Neutrophil (primary cell): ENCODE data around the gene KDELR3.

Source experiments
- H3K27ac ChIP-seq: fragments of 200-600 bp; sonication (generic); 2 replicates; pipeline ENCODE4 v1.5.1; 2016; ENCODE audit warnings: mild to moderate bottlenecking, moderate library complexity
- H3K27me3 ChIP-seq: fragments of 200-600 bp; sonication (generic); 2 replicates; pipeline ENCODE4 v1.6.0; 2016; ENCODE audit warnings: mild to moderate bottlenecking
- H3K36me3 ChIP-seq: fragments of 200-600 bp; sonication (generic); 2 replicates; pipeline ENCODE4 v1.5.1; 2017
- H3K4me1 ChIP-seq, 2 experiments: fragments of 200-600 bp in 1 of 2; sonication (generic) in 1 of 2; 1 replicate in 1 of 2; 2 replicates in 1 of 2; pipeline versions ENCODE4 v1.5.1 to v1.6.1; 2013 to 2016; ENCODE audit warnings: low read depth in 1 of 2, low read length in 1 of 2, mild to moderate bottlenecking in 1 of 2, moderate library complexity in 1 of 2; ENCODE audit not compliant: control insufficient read depth in 1 of 2, insufficient read depth in 1 of 2
- H3K4me3 ChIP-seq, 2 experiments: fragments of 200-600 bp in 1 of 2; sonication (generic) in 1 of 2; 1 replicate in 1 of 2; 2 replicates in 1 of 2; pipeline ENCODE4 v1.5.1; 2013 to 2016; ENCODE audit warnings: low read depth in 1 of 2, low read length in 1 of 2, mild to moderate bottlenecking in 1 of 2, moderate library complexity in 1 of 2
- H3K9me3 ChIP-seq: fragments of 200-600 bp; sonication (generic); 2 replicates; pipeline ENCODE4 v1.5.1; 2016
- TF ChIP-seq, protein P1 (sequence below): fragments of 200-600 bp; sonication (generic); IDR thresholded peaks from 2 replicates; pipeline ENCODE4 v1.5.1; 2016; ENCODE audit warnings: antibody characterized with exemption

Gene KDELR3

DNA sequence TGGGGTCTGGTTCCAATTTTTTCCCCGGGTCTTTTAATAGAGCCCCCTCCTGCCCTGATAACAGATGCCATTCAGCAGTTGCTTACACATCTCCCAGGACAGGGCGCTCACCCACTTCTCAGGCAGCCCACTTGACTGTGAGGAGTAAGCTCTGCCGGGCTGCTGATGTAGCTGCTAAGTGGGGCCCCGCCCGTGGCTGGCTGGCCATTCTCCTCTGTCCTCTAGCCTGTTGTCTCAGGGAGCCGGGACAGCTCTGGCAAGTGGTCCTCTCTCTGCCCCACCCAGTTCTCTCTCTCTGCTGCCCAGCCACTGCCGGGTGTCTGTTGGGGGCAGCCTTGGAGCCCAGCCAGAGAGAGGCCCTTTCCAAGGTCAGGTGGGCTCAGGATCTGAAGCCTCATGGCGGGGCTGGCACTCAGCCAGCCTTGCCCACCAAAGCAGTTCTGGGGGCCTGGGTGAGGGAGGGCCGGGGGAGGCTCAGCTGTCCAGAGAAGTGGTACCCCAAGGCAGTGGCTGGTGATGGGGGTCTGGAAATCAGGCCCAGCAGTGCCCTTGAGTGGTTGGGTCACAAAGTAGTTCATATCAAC lies 21.8 kb upstream of the KDELR3 start:
- Histone ChIP-seq H3K9me3 (no peaks in the 10 kb centered on the region), H3K4me1 (no peaks in the 10 kb centered on the region), H3K27me3 (peaks cover 81% of the 10 kb centered on the region), H3K4me3 (no peak overlapping the region), H3K36me3 (no peaks in the 10 kb centered on the region), H3K27ac (no peak overlapping the region)
- TF ChIP-seq, protein P1, sequence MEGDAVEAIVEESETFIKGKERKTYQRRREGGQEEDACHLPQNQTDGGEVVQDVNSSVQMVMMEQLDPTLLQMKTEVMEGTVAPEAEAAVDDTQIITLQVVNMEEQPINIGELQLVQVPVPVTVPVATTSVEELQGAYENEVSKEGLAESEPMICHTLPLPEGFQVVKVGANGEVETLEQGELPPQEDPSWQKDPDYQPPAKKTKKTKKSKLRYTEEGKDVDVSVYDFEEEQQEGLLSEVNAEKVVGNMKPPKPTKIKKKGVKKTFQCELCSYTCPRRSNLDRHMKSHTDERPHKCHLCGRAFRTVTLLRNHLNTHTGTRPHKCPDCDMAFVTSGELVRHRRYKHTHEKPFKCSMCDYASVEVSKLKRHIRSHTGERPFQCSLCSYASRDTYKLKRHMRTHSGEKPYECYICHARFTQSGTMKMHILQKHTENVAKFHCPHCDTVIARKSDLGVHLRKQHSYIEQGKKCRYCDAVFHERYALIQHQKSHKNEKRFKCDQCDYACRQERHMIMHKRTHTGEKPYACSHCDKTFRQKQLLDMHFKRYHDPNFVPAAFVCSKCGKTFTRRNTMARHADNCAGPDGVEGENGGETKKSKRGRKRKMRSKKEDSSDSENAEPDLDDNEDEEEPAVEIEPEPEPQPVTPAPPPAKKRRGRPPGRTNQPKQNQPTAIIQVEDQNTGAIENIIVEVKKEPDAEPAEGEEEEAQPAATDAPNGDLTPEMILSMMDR, result no peak

- Histone ChIP-seq H3K36me3 (no peaks in the 10 kb centered on the region), H3K4me3 (no peak overlapping the region), H3K4me1 (no peaks in the 10 kb centered on the region), H3K27ac (no peak overlapping the region), H3K27me3 (peaks cover 83% of the 10 kb centered on the region), H3K9me3 (no peaks in the 10 kb centered on the region)
- TF ChIP-seq, protein P1, result no peak
These were observed 18.8 kb upstream of the KDELR3 start for GRCh38 chr22:38448945-38449745.

DNA sequence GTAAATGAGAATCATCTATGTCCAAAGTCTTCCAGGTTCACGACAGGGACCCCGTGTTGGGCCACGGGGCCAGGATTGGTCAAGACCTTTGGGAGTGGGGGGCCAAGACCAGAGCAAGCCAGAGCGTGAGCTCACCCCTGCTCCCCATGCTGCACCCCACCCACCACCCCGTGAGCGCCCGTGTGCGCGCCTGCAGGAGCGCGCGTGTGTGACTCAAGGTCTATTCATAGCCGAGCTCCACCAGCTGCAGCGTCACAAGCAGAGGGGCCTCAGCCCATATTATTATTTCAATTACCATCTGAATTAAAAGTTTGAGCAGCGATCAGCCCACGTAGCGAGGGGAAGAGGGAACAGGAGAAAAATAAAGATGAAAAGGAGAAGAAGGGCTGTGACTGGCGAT lies 18.1 kb upstream of the KDELR3 start:
- TF ChIP-seq, protein P1, result no peak
- Histone ChIP-seq H3K4me3 (no peak overlapping the region), H3K9me3 (no peaks in the 10 kb centered on the region), H3K4me1 (peaks cover 0 to 5% of the 10 kb centered on the region in 2 experiments), H3K27ac (no peak overlapping the region), H3K36me3 (no peaks in the 10 kb centered on the region), H3K27me3 (peaks cover 83% of the 10 kb centered on the region)

- Histone ChIP-seq H3K27ac (no peak overlapping the region), H3K9me3 (no peaks in the 10 kb centered on the region), H3K36me3 (no peaks in the 10 kb centered on the region), H3K4me1 (peaks cover 0 to 6% of the 10 kb centered on the region in 2 experiments), H3K4me3 (no peak overlapping the region), H3K27me3 (peaks cover 82% of the 10 kb centered on the region)
- TF ChIP-seq, protein P1, result no peak
These were observed 17.6 kb upstream of the KDELR3 start for GRCh38 chr22:38450234-38450797.

DNA sequence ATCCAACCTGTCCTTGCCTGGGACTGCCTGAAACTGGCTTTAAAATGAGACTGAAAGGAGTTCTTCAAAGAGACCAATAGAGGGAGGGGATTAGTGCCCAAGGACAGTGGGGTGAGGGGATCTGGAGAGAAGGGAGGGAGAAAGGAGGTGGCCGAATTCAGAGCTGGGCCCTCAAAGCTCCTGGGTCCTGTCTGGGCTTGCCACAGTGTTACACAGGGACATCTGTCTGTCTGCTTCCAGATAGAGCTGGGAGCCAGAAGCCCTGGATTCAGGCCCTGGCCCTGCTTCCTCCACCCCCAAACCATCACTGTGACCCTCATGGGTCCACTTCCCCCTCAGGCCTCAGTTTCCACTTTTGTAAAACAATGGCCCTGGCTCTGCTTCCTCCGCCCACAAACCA lies 16.5 kb upstream of the KDELR3 start:
- H3K27ac ChIP-seq, result no peak overlapping the region
- peaks cover 0 to 6% of the 10 kb centered on the region in 2 experiments for H3K4me1 ChIP-seq
- TF ChIP-seq, protein P1, result no peak
- peaks cover 83% of the 10 kb centered on the region for H3K27me3 ChIP-seq
- H3K36me3 ChIP-seq, result no peaks in the 10 kb centered on the region
- H3K4me3 ChIP-seq, result no peak overlapping the region
- no peaks in the 10 kb centered on the region for H3K9me3 ChIP-seq
